ENCODE measurements around the gene AP2B1.

DNA sequence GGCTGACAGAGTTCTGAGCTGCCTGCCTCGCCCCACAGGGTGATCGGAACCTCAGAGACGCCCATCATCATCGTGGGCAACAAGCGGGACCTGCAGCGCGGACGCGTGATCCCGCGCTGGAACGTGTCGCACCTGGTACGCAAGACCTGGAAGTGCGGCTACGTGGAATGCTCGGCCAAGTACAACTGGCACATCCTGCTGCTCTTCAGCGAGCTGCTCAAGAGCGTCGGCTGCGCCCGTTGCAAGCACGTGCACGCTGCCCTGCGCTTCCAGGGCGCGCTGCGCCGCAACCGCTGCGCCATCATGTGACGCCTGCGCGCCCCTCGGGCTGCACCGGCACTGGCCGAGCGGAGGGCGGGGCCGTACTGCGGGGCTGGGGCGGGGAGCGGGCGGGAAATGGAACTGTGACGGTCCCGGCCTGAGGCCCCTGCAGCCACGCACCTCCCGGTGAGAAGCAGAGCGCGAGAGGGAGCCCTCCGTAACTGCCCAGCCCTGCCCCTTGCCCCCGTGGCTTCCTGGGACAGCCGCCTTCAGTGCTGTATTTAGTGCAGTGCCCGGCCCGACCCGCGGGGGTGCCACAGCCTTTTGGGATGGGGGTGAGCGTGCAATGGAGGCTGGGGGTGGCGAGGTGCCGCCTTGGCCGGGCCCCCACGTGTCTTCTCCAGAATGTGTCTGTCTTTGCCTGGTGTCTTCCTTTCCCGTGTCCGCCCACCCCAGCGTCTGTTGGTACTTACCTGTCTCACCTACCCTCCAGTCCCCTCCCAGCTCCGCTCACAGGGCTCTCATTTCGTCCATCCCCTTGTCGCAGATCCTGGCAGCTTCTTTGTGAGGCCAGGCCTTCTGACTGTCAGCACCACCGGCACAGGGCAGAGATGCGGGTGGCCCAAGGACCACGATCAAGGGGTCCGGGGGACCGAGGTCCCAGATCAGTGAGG is 154.1 kb downstream of the AP2B1 start:
- TF ChIP-seq TEAD4 (CRISPR knock-in tag; IDR thresholded peaks at IDR 0.05): 0 out of 2 replicates have a peak, but pooled peaks have one; percentile 69
- peak; percentile 98 for TF ChIP-seq FOXP4 (CRISPR knock-in tag; IDR thresholded peaks at IDR 0.05)
- no peak for TF ChIP-seq GTF2I (CRISPR knock-in tag; conservative IDR thresholded peaks at IDR 0.05)
- no peak for TF ChIP-seq FOXJ3 (CRISPR knock-in tag; IDR thresholded peaks at IDR 0.05; ENCODE audit: borderline replicate concordance)
- TF ChIP-seq CTCF (IDR thresholded peaks at IDR 0.05): no peak
- peak; percentile 93 for TF ChIP-seq SP1 (CRISPR knock-in tag; conservative IDR thresholded peaks at IDR 0.05)
- TF ChIP-seq, protein P1, sequence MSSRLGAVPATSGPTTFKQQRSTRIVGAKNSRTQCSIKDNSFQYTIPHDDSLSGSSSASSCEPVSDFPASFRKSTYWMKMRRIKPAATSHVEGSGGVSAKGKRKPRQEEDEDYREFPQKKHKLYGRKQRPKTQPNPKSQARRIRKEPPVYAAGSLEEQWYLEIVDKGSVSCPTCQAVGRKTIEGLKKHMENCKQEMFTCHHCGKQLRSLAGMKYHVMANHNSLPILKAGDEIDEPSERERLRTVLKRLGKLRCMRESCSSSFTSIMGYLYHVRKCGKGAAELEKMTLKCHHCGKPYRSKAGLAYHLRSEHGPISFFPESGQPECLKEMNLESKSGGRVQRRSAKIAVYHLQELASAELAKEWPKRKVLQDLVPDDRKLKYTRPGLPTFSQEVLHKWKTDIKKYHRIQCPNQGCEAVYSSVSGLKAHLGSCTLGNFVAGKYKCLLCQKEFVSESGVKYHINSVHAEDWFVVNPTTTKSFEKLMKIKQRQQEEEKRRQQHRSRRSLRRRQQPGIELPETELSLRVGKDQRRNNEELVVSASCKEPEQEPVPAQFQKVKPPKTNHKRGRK (CRISPR knock-in tag; IDR thresholded peaks at IDR 0.05; ENCODE audit: borderline replicate concordance): 0 out of 2 replicates have a peak, but pooled peaks have one; percentile 68
- peak; percentile 94 for TF ChIP-seq USF2 (CRISPR knock-in tag; IDR thresholded peaks at IDR 0.05)
- TF ChIP-seq, protein P2, sequence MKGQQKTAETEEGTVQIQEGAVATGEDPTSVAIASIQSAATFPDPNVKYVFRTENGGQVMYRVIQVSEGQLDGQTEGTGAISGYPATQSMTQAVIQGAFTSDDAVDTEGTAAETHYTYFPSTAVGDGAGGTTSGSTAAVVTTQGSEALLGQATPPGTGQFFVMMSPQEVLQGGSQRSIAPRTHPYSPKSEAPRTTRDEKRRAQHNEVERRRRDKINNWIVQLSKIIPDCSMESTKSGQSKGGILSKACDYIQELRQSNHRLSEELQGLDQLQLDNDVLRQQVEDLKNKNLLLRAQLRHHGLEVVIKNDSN (CRISPR knock-in tag; IDR thresholded peaks at IDR 0.05): peak; percentile 95
- TF ChIP-seq TEAD1 (CRISPR knock-in tag; IDR thresholded peaks at IDR 0.05): peak; percentile 97
- TF ChIP-seq ESRRA (CRISPR knock-in tag; IDR thresholded peaks at IDR 0.05; ENCODE audit: borderline replicate concordance): peak; percentile 97
- TF ChIP-seq, protein P3, sequence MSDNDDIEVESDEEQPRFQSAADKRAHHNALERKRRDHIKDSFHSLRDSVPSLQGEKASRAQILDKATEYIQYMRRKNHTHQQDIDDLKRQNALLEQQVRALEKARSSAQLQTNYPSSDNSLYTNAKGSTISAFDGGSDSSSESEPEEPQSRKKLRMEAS (CRISPR knock-in tag; IDR thresholded peaks at IDR 0.05): peak; percentile 100
- TF ChIP-seq MYBL2 (CRISPR knock-in tag; IDR thresholded peaks at IDR 0.05): peak; percentile 98
